Measurements from ENCODE around the gene NUMA1. TPM values are rescaled to one million over a fixed set of nuclear protein-coding genes. Genes with fewer than 3 reads are reported as not detected.

Gene NUMA1
- polyA plus RNA-seq, 1 donor from 2014 or later = 116 TPM

DNA sequence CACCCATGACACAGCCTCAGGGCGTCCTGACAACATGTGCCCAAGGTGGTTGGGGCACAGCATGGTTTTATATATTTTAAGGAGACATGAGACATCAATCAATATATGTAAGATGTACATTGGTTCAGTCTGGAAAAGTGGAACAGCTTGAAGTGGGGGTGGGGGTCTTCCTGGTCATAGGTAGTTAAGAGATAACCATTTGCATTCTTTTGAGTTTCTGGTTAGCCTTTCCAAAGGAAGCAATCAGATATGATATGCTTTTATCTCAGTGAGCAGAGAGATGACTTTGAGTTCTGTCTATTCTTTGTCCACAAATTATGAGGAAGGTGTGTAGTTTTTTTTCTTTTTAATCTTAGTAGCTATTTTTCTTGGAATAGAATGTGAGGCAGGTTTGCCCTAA is 42.3 kb upstream of the NUMA1 start:
- TF ChIP-seq, protein P1, sequence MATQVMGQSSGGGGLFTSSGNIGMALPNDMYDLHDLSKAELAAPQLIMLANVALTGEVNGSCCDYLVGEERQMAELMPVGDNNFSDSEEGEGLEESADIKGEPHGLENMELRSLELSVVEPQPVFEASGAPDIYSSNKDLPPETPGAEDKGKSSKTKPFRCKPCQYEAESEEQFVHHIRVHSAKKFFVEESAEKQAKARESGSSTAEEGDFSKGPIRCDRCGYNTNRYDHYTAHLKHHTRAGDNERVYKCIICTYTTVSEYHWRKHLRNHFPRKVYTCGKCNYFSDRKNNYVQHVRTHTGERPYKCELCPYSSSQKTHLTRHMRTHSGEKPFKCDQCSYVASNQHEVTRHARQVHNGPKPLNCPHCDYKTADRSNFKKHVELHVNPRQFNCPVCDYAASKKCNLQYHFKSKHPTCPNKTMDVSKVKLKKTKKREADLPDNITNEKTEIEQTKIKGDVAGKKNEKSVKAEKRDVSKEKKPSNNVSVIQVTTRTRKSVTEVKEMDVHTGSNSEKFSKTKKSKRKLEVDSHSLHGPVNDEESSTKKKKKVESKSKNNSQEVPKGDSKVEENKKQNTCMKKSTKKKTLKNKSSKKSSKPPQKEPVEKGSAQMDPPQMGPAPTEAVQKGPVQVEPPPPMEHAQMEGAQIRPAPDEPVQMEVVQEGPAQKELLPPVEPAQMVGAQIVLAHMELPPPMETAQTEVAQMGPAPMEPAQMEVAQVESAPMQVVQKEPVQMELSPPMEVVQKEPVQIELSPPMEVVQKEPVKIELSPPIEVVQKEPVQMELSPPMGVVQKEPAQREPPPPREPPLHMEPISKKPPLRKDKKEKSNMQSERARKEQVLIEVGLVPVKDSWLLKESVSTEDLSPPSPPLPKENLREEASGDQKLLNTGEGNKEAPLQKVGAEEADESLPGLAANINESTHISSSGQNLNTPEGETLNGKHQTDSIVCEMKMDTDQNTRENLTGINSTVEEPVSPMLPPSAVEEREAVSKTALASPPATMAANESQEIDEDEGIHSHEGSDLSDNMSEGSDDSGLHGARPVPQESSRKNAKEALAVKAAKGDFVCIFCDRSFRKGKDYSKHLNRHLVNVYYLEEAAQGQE (IDR thresholded peaks at IDR 0.05; ENCODE audit: borderline replicate concordance) = no peak
- no peak for TF ChIP-seq RAD21 (conservative IDR thresholded peaks at IDR 0.05)
- no peak for TF ChIP-seq EZH2 (IDR thresholded peaks at IDR 0.05; ENCODE audit: borderline replicate concordance, insufficient read depth, low read length, poor library complexity, severe bottlenecking)
- no peak for TF ChIP-seq CTCF (IDR thresholded peaks at IDR 0.05; ENCODE audit: poor library complexity, severe bottlenecking)
- no peak for TF ChIP-seq EP300 (conservative IDR thresholded peaks at IDR 0.05; ENCODE audit: poor library complexity, severe bottlenecking)
- TF ChIP-seq POLR2AphosphoS5 (IDR thresholded peaks at IDR 0.05) = no peak
- no peak for TF ChIP-seq MXI1 (conservative IDR thresholded peaks at IDR 0.05; ENCODE audit: poor library complexity, severe bottlenecking)
- no peak for TF ChIP-seq TAF1 (IDR thresholded peaks at IDR 0.05; ENCODE audit: low read depth)
- TF ChIP-seq SMC3 (conservative IDR thresholded peaks at IDR 0.05; ENCODE audit: poor library complexity) = no peak
- Histone ChIP-seq H3K36me3 (ENCODE audit: insufficient read depth, low read length) (no peaks in the 10 kb centered on the region), H3K27me3 (ENCODE audit: insufficient read depth, low read depth, low read length) (no peaks in the 10 kb centered on the region), H3K4me3 (ENCODE audit: low read length) (no peak overlapping the region), H3K27ac (ENCODE audit: low read length) (no peak overlapping the region), H3K4me2 (ENCODE audit: low read length) (no peak overlapping the region), H3K79me2 (replicated peaks; ENCODE audit: insufficient read depth, low read length) (no peaks in the 10 kb centered on the region), H4K20me1 (ENCODE audit: insufficient read depth) (no peaks in the 10 kb centered on the region), H3K9me3 (ENCODE audit: low read length) (no peaks in the 10 kb centered on the region), H2AFZ (ENCODE audit: low read depth, low read length) (no peak overlapping the region), H3K9ac (ENCODE audit: low read length) (no peak overlapping the region), H3K9me2 (ENCODE audit: insufficient read depth, low read length) (no peaks in the 10 kb centered on the region), H3F3A (ENCODE audit: insufficient read depth, low read length, poor library complexity, severe bottlenecking) (no peaks in the 10 kb centered on the region)

GRCh38 chr11:72120930-72121329 is 40.6 kb upstream of the NUMA1 start:
- Histone ChIP-seq H3K9ac (ENCODE audit: low read length) (no peak overlapping the region), H3F3A (ENCODE audit: insufficient read depth, low read length, poor library complexity, severe bottlenecking) (no peaks in the 10 kb centered on the region), H3K9me3 (ENCODE audit: low read length) (no peaks in the 10 kb centered on the region), H3K79me2 (replicated peaks; ENCODE audit: insufficient read depth, low read length) (no peaks in the 10 kb centered on the region), H3K27ac (ENCODE audit: low read length) (no peak overlapping the region), H3K9me2 (ENCODE audit: insufficient read depth, low read length) (no peaks in the 10 kb centered on the region), H3K36me3 (ENCODE audit: insufficient read depth, low read length) (no peaks in the 10 kb centered on the region), H3K4me2 (ENCODE audit: low read length) (no peak overlapping the region), H4K20me1 (ENCODE audit: insufficient read depth) (no peaks in the 10 kb centered on the region), H3K4me3 (ENCODE audit: low read length) (no peak overlapping the region), H3K27me3 (ENCODE audit: insufficient read depth, low read depth, low read length) (no peaks in the 10 kb centered on the region), H2AFZ (ENCODE audit: low read depth, low read length) (no peak overlapping the region)
- TF ChIP-seq SMC3 (conservative IDR thresholded peaks at IDR 0.05; ENCODE audit: poor library complexity) (no peak), EP300 (conservative IDR thresholded peaks at IDR 0.05; ENCODE audit: poor library complexity, severe bottlenecking) (no peak), CTCF (IDR thresholded peaks at IDR 0.05; ENCODE audit: poor library complexity, severe bottlenecking) (no peak), EZH2 (IDR thresholded peaks at IDR 0.05; ENCODE audit: borderline replicate concordance, insufficient read depth, low read length, poor library complexity, severe bottlenecking) (no peak), MXI1 (conservative IDR thresholded peaks at IDR 0.05; ENCODE audit: poor library complexity, severe bottlenecking) (no peak)
